H1 (cell line): ENCODE data around the gene PSMD5. TPM values are rescaled to one million over a fixed set of nuclear protein-coding genes. Genes with fewer than 3 reads are reported as not detected.
A peak's percentile ranks its signal among the peaks of the same experiment; 100 is the strongest.

ENCODE experiments used
- CTCF ChIA-PET: fragments of 300-600 bp; sonication (Branson Sonifier 250); formaldehyde crosslinking; loops from one replicate; lab custom pipeline; 2021; ENCODE audit not compliant: partially characterized antibody; lab: Charles Lee
- POLR2A ChIA-PET: fragments of 300-600 bp; sonication (Branson Sonifier 250); formaldehyde crosslinking; loops from one replicate; lab custom pipeline; 2021; ENCODE audit warnings: inconsistent platforms; ENCODE audit not compliant: partially characterized antibody; lab: Charles Lee
- DNase-seq, 2 experiments: peaks; one replicate each; pipeline versions ENCODE4 v3.0.0 to v3.0.0-alpha.2; 2010 to 2022; ENCODE audit warnings: low spot score in 2 of 2, low read depth in 1 of 2, mixed read lengths in 1 of 2
- FAIRE-seq: peaks from 2 replicates; lab custom pipeline; 2011; peaks lifted over from hg19 to GRCh38; lab: Jason Lieb, UNC
- H2AFZ ChIP-seq: 2 replicates; pipeline ENCODE4 v1.8.1; 2012; ENCODE audit warnings: low read length, inconsistent platforms
- H2AK5ac ChIP-seq: 2 replicates; pipeline ENCODE4 v1.6.1; 2013; ENCODE audit warnings: low read depth, low read length
- H2BK120ac ChIP-seq: replicated peaks from 2 replicates; pipeline ENCODE3; 2013; ENCODE audit warnings: low read depth, low read length, inconsistent platforms
- H2BK12ac ChIP-seq: 2 replicates; pipeline ENCODE4 v1.6.1; 2013; ENCODE audit warnings: low read depth, low read length
- H2BK15ac ChIP-seq: 2 replicates; pipeline ENCODE4 v1.6.1; 2013; ENCODE audit warnings: low read length
- H2BK20ac ChIP-seq: 2 replicates; pipeline ENCODE4 v1.6.1; 2013; ENCODE audit warnings: low read length
- H2BK5ac ChIP-seq: 2 replicates; pipeline ENCODE4 v1.6.1; 2013; ENCODE audit warnings: low read depth, low read length
- H3K14ac ChIP-seq: 2 replicates; pipeline ENCODE4 v1.6.1; 2013; ENCODE audit warnings: inconsistent platforms; ENCODE audit not compliant: insufficient read length
- H3K18ac ChIP-seq: 2 replicates; pipeline ENCODE4 v1.6.1; 2013; ENCODE audit warnings: low read length; ENCODE audit errors: extremely low read depth
- H3K23ac ChIP-seq: 2 replicates; pipeline ENCODE4 v1.6.1; 2013; ENCODE audit warnings: inconsistent platforms; ENCODE audit not compliant: insufficient read length
- H3K23me2 ChIP-seq: 2 replicates; pipeline ENCODE4 v1.6.1; 2013; ENCODE audit warnings: low read depth, low read length
- H3K27ac ChIP-seq: 2 replicates; pipeline ENCODE4 v1.6.1; 2011; ENCODE audit warnings: low read depth, low read length, inconsistent platforms
- H3K27me3 ChIP-seq, 4 experiments: replicated peaks in 1 of 4; 1 replicate in 1 of 4; 2 replicates in 3 of 4; pipeline versions ENCODE4 v1.6.1 to v1.8.1; 2011 to 2013; ENCODE audit warnings: low read length in 3 of 4, mild to moderate bottlenecking in 3 of 4, inconsistent platforms in 2 of 4, mixed read lengths in 2 of 4, moderate library complexity in 1 of 4; ENCODE audit not compliant: control insufficient read depth in 3 of 4, insufficient read depth in 3 of 4; ENCODE audit errors: extremely low read depth in 1 of 4
- H3K36me3 ChIP-seq, 4 experiments: 2 replicates each; pipeline versions ENCODE4 v1.6.1 to v1.8.1; 2011 to 2013; ENCODE audit warnings: mild to moderate bottlenecking in 4 of 4, low read length in 3 of 4, moderate library complexity in 2 of 4, control low read depth in 1 of 4, inconsistent platforms in 1 of 4; ENCODE audit not compliant: insufficient read depth in 4 of 4, control insufficient read depth in 2 of 4
- H3K4ac ChIP-seq: replicated peaks from 2 replicates; pipeline ENCODE3; 2013; ENCODE audit warnings: low read length, low read depth, mixed read lengths, inconsistent platforms; ENCODE audit not compliant: insufficient read length
- H3K4me1 ChIP-seq, 4 experiments: replicated peaks in 1 of 4; 1 replicate in 1 of 4; 2 replicates in 3 of 4; pipeline versions ENCODE4 v1.6.1 to v1.8.1; 2011 to 2013; ENCODE audit warnings: low read length in 3 of 4, inconsistent platforms in 2 of 4, mixed read lengths in 1 of 4; ENCODE audit not compliant: insufficient read depth in 4 of 4, control insufficient read depth in 3 of 4
- H3K4me2 ChIP-seq, 2 experiments: 2 replicates each; pipeline versions ENCODE4 v1.6.1 to v1.8.1; 2011 to 2013; ENCODE audit warnings: low read depth in 2 of 2, low read length in 2 of 2, control low read depth in 1 of 2, inconsistent platforms in 1 of 2, mild to moderate bottlenecking in 1 of 2; ENCODE audit not compliant: insufficient read depth in 1 of 2
- H3K4me3 ChIP-seq, 4 experiments: fragments of 200-600, 300-600 bp in 1 of 4; sonication (generic), shearing (Covaris generic), sonication (Bioruptor Twin) in 1 of 4; 2 replicates each; pipeline versions ENCODE4 v1.5.1 to v1.8.1; 2011 to 2016; ENCODE audit warnings: low read length in 4 of 4, low read depth in 3 of 4, control low read depth in 2 of 4, inconsistent platforms in 2 of 4, mild to moderate bottlenecking in 2 of 4, mixed read lengths in 1 of 4, moderate library complexity in 1 of 4; ENCODE audit not compliant: insufficient read depth in 2 of 4; ENCODE audit errors: extremely low read depth in 1 of 4
- H3K56ac ChIP-seq: replicated peaks from 2 replicates; pipeline ENCODE3; 2013; ENCODE audit warnings: low read depth, mild to moderate bottlenecking, mixed read lengths, low read length, inconsistent platforms; ENCODE audit not compliant: insufficient read length
- H3K79me1 ChIP-seq: 2 replicates; pipeline ENCODE4 v1.6.1; 2013; ENCODE audit warnings: low read depth, low read length, control low read depth
- H3K79me2 ChIP-seq, 2 experiments: 2 replicates each; pipeline versions ENCODE4 v1.6.1 to v1.8.1; 2012 to 2013; ENCODE audit warnings: low read length in 2 of 2, mild to moderate bottlenecking in 2 of 2, inconsistent platforms in 1 of 2; ENCODE audit not compliant: insufficient read depth in 2 of 2, control insufficient read depth in 1 of 2
- H3K9ac ChIP-seq, 4 experiments: replicated peaks in 1 of 4; 1 replicate in 1 of 4; 2 replicates in 3 of 4; pipeline versions ENCODE4 v1.6.1 to v1.8.1; 2011 to 2013; ENCODE audit warnings: low read depth in 3 of 4, low read length in 3 of 4, control low read depth in 2 of 4, mild to moderate bottlenecking in 2 of 4, moderate library complexity in 2 of 4, inconsistent platforms in 1 of 4; ENCODE audit errors: extremely low read depth in 1 of 4
- H3K9me3 ChIP-seq, 2 experiments: 2 replicates each; pipeline versions ENCODE4 v1.6.1 to v1.8.1; 2012 to 2013; ENCODE audit warnings: mild to moderate bottlenecking in 2 of 2, moderate library complexity in 2 of 2, control low read depth in 1 of 2, inconsistent platforms in 1 of 2, low read depth in 1 of 2, low read length in 1 of 2, mixed read lengths in 1 of 2; ENCODE audit not compliant: insufficient read depth in 2 of 2
- H4K20me1 ChIP-seq, 2 experiments: replicated peaks in 1 of 2; 2 replicates each; pipeline versions ENCODE3 to v1.8.1; 2011 to 2013; ENCODE audit warnings: inconsistent platforms in 2 of 2, low read length in 2 of 2, mild to moderate bottlenecking in 1 of 2; ENCODE audit not compliant: insufficient read depth in 2 of 2, control insufficient read depth in 1 of 2
- H4K5ac ChIP-seq: 2 replicates; pipeline ENCODE4 v1.6.1; 2013; ENCODE audit warnings: low read length, low read depth, mixed read lengths, inconsistent platforms; ENCODE audit not compliant: insufficient read length
- H4K8ac ChIP-seq: 2 replicates; pipeline ENCODE4 v1.8.0; 2013; ENCODE audit warnings: mild to moderate bottlenecking, moderate library complexity, low read length, inconsistent platforms; ENCODE audit not compliant: insufficient read depth; ENCODE audit errors: extremely low read depth
- H4K91ac ChIP-seq: replicated peaks from 2 replicates; pipeline ENCODE3; 2013; ENCODE audit warnings: low read length, mixed read lengths, inconsistent platforms; ENCODE audit not compliant: insufficient read length
- BACH1 ChIP-seq: IDR thresholded peaks from 2 replicates; pipeline ENCODE4 v1.6.1; 2012; ENCODE audit warnings: low read length, improper control_type of control experiment
- CEBPB ChIP-seq: IDR thresholded peaks from 2 replicates; pipeline ENCODE4 v1.6.1; 2012; ENCODE audit warnings: low read depth, low read length
- JUN ChIP-seq: IDR thresholded peaks from 2 replicates; pipeline ENCODE4 v1.6.1; 2011; ENCODE audit warnings: low read depth, mild to moderate bottlenecking, improper control_type of control experiment, low read length
- JUND ChIP-seq: IDR thresholded peaks from 2 replicates; pipeline ENCODE4 v1.6.1; 2011; ENCODE audit warnings: mild to moderate bottlenecking, improper control_type of control experiment, low read length
- KDM5A ChIP-seq: fragments of 200-600 bp; IDR thresholded peaks from 2 replicates; pipeline ENCODE4 v1.7.1; 2012; ENCODE audit warnings: mild to moderate bottlenecking, low read length, inconsistent platforms, mixed read lengths
- PHF8 ChIP-seq: fragments of 200-600 bp; sonication (generic); conservative IDR thresholded peaks from 2 replicates; pipeline ENCODE4 v1.7.1; 2012; ENCODE audit warnings: low read depth, mild to moderate bottlenecking, inconsistent platforms, low read length, moderate library complexity
- POU5F1 ChIP-seq: IDR thresholded peaks from 2 replicates; pipeline ENCODE4 v1.6.1; 2011; ENCODE audit warnings: low read depth, mild to moderate bottlenecking, low read length, moderate library complexity
- RAD21 ChIP-seq, 2 experiments: IDR thresholded peaks in 1 of 2; conservative IDR thresholded peaks in 1 of 2; 2 replicates each; pipeline ENCODE4 v1.6.1; 2011; ENCODE audit warnings: low read depth in 2 of 2, low read length in 2 of 2, improper control_type of control experiment in 1 of 2, inconsistent platforms in 1 of 2, mild to moderate bottlenecking in 1 of 2, moderate library complexity in 1 of 2
- RBBP5 ChIP-seq: IDR thresholded peaks from 2 replicates; pipeline ENCODE4 v1.7.1; 2012; ENCODE audit warnings: low read depth, mild to moderate bottlenecking, inconsistent platforms, low read length, moderate library complexity, borderline replicate concordance
- SIN3A ChIP-seq, 2 experiments: IDR thresholded peaks in 1 of 2; conservative IDR thresholded peaks in 1 of 2; 2 replicates each; pipeline ENCODE4 v1.6.1; 2011 to 2012; ENCODE audit warnings: low read length in 2 of 2, improper control_type of control experiment in 1 of 2, low read depth in 1 of 2, mild to moderate bottlenecking in 1 of 2
- SIX5 ChIP-seq: IDR thresholded peaks from 2 replicates; pipeline ENCODE4 v1.6.1; 2011; ENCODE audit warnings: mild to moderate bottlenecking, low read depth, low read length
- TBP ChIP-seq: IDR thresholded peaks from 2 replicates; pipeline ENCODE4 v1.6.1; 2011; ENCODE audit warnings: low read depth, low read length, improper control_type of control experiment
- WGBS, 2 experiments: shearing (Covaris generic) in 1 of 2; methylation state at CpG; one replicate each; pipeline versions ENCODE4 v1.1.6 to v1.1.7; 2013 to 2015; ENCODE audit warnings: low lambda C conversion rate in 2 of 2, mixed read lengths in 2 of 2, inconsistent platforms in 1 of 2, low coverage in 1 of 2, missing lambda C conversion rate in 1 of 2; ENCODE audit not compliant: insufficient replicate concordance in 2 of 2, insufficient coverage in 1 of 2, insufficient read length in 1 of 2; ENCODE audit errors: extremely low coverage in 1 of 2, missing lambda C conversion rate in 1 of 2; 5-methylcytosine and 5-hydroxymethylcytosine counted together
- polyA plus RNA-seq, 7 experiments: library from polyadenylated mRNA; depleted of rRNA in 3 of 7; stranded (reverse) in 5 of 7; unstranded in 2 of 7; fragments of >200 nt in 5 of 7; fragments of 200-250 nt in 2 of 7; gene quantifications; 1 replicate in 5 of 7; 2 replicates in 1 of 7; 4 replicates in 1 of 7; pipeline versions ENCODE4 v1.2.1 to v1.2.3, GENCODE V29; 2011 to 2013; ENCODE audit warnings: missing spikeins in 2 of 7, mixed read lengths in 2 of 7
- total RNA-seq: library from RNA; stranded (reverse); fragmentation: NEBNext Ultra II Directional; extraction: Animal tissue kit (Norgen Biotek cat#: 25700); gene quantifications from 2 replicates; pipeline ENCODE4 v1.2.1, GENCODE V29; 2021

The PSMD5 gene
- total and polyA plus RNA-seq, 2 of the 8 experiments (the other 6 are each of a cell fraction or from before 2014, with no cell fraction given): 19.2 to 30.5 TPM

- Histone ChIP-seq H3K79me1 (no peaks in the 10 kb centered on the region), H4K20me1 (no peaks in the 10 kb centered on the region), H3K18ac (no peak overlapping the region), H4K91ac (no peak overlapping the region), H4K5ac (no peak overlapping the region), H3K9me3 (no peaks in the 10 kb centered on the region), H2BK5ac (no peak overlapping the region), H4K8ac (peak overlapping the region; percentile 26; the same call in 1 of the 2 replicates), H2BK120ac (no peak overlapping the region), H3K4me2 (peak overlapping the region; percentile 3 to 66; a peak in 2 of 4 replicates), H3K27ac (no peak overlapping the region), H2BK15ac (no peak overlapping the region), H2AK5ac (no peak overlapping the region), H2BK12ac (no peak overlapping the region), H3K14ac (no peak overlapping the region), H3K4ac (no peak overlapping the region), H3K79me2 (no peaks in the 10 kb centered on the region), H3K23ac (no peak overlapping the region), H3K23me2 (no peaks in the 10 kb centered on the region), H2AFZ (0 out of 2 replicates have a peak overlapping the region, but pooled peaks have one; percentile 69), H2BK20ac (no peak overlapping the region), H3K36me3 (no peaks in the 10 kb centered on the region; a peak in 3 of 8 replicates), H3K27me3 (no peaks in the 10 kb centered on the region; a peak in 2 of 7 replicates), H3K56ac (no peak overlapping the region), H3K9ac (no peak overlapping the region), H3K4me3 (peak overlapping the region in 2 of 4 experiments; percentile 19 to 51; a peak in 5 of 8 replicates), H3K4me1 (peaks cover 1 to 20% (median 8%) of the 10 kb centered on the region in 4 experiments)
- WGBS, 2 experiments: 89% methylated on average over 15 of the region's 15 CpGs; no CpG with 5 or more reads in 1 of the 2 experiments
- POLR2A ChIA-PET: interaction anchor here (1.6 to 8.4 kb wide), 2 partner anchors 13 to 75 kb away, joined by 5 to 61 read pairs; partner anchors contain the start of gene FBXW2
- CTCF ChIA-PET: interaction anchor here (0.6 to 10.5 kb wide), 17 partner anchors 8 to 1226 kb away, joined by 3 to 108 read pairs (median 3); no protein-coding TSS in a partner anchor
- DNase-seq: no peak
- FAIRE-seq: no peak
- TF ChIP-seq PHF8: no peak
- no peak for TF ChIP-seq SIN3A (conservative IDR thresholded peaks at IDR 0.05 in 1 of 2, IDR thresholded peaks at IDR 0.05 in 1 of 2; ENCODE audit: low read depth in 1 of 2, low read length in 2 of 2)
- no peak for TF ChIP-seq RBBP5
- TF ChIP-seq POU5F1: no peak
- no peak for TF ChIP-seq CEBPB
- no peak for TF ChIP-seq SIX5
- TF ChIP-seq JUND: no peak
- TF ChIP-seq KDM5A: no peak
- no peak for TF ChIP-seq JUN
- no peak for TF ChIP-seq TBP
- no peak for TF ChIP-seq RAD21 (IDR thresholded peaks at IDR 0.05 in 1 of 2, conservative IDR thresholded peaks at IDR 0.05 in 1 of 2; ENCODE audit: low read depth in 2 of 2, low read length in 2 of 2)
- TF ChIP-seq BACH1: no peak
Measured at GRCh38 chr9:120867676-120868338, 25.1 kb upstream of the PSMD5 start.
